GM20000 (cell line): ENCODE measurements around the gene OTOG.

Source experiments
- DNase-seq: peaks from one replicate; pipeline ENCODE4 v3.0.0; 2012; ENCODE audit warnings: low spot score
- TF ChIP-seq, protein P1 (sequence below): IDR thresholded peaks from 2 replicates; pipeline ENCODE4 v1.5.1; 2012; ENCODE audit warnings: mild to moderate bottlenecking, control low read depth; ENCODE audit errors: extremely low read depth, missing control alignments

OTOG gene

DNA sequence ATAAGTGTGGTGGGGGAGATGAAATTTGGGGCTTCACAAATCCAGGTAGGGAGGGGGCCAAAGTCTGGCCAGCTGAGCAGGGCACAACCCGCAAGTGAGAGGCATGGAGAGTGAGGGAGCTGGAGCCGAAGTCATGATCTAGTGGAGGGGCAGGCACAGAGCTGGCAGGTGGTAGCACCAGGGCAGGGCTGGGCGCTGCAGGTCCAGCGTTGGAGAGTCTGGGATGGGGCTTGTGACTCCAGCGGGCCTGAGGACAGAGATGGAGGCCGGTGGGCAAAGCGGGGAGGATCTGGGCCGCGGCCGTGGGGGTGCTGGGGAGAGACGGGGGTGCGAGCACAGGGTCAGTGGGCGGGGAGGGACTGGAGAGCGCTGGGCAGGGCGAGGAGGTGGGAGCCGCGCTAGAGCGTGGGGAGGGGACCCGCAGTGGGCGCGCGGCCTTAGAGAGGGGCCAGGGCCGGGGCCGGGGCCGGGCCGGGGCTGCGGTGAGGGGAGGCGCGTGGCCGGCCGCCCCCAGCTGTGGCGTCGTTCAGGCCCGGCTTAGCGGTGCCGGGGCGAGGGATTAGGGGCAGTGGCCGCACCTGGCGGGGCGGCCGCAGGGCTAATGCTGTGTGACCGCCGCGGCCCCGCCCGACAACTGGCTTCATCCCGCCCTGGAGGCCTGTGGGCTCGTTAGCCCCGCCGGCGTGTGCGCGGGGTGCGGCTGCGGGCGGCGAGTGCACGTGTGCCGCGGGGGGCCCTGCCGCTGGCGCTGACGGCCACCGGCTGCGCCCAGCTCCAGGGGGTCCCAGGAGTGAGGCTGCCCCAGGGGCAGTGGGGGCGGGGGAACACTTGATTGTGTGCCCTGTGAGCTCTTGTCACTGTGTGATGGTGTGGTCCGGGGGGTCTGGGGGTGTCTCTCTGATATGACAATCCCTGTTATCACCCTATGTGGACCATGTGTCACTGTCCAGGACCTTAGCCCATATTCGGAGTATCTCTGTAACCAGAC lies 148.7 kb downstream of the OTOG start:
- peak; percentile 33 for DNase-seq
- TF ChIP-seq, protein P1, sequence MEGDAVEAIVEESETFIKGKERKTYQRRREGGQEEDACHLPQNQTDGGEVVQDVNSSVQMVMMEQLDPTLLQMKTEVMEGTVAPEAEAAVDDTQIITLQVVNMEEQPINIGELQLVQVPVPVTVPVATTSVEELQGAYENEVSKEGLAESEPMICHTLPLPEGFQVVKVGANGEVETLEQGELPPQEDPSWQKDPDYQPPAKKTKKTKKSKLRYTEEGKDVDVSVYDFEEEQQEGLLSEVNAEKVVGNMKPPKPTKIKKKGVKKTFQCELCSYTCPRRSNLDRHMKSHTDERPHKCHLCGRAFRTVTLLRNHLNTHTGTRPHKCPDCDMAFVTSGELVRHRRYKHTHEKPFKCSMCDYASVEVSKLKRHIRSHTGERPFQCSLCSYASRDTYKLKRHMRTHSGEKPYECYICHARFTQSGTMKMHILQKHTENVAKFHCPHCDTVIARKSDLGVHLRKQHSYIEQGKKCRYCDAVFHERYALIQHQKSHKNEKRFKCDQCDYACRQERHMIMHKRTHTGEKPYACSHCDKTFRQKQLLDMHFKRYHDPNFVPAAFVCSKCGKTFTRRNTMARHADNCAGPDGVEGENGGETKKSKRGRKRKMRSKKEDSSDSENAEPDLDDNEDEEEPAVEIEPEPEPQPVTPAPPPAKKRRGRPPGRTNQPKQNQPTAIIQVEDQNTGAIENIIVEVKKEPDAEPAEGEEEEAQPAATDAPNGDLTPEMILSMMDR, result no peak

DNA sequence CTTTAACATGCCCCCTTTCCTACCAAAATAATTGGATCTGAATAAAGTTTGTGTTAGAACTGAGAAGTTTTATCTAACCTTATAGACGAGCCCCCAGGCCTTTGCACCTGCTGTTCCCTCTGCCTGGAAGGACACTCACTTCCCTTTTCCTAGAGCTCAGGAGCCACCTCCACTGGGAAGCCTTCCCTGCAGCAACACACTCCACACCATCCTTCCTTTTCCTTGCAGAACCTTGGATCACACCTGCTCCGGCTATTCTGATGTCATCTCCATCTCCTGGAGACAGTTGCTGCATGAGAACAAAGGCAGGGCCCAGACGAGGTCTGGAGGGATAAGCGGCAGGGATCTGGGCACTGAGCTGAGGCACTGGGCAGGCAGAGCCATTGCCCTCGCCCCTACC lies 149.7 kb downstream of the OTOG start:
- TF ChIP-seq, protein P1, result no peak
- peak; percentile 20 for DNase-seq
